Stimulated activated CD8-positive, alpha-beta memory T cell treated with anti-CD3 and anti-CD28 coated beads, Interleukin-15, amount 100 ng/mL, for 4 hours (primary cell): ENCODE results near the gene CDH12.
"Not testable (repeated sequence)": the region's sequence is repeated elsewhere in the genome, so short reads cannot be mapped to it uniquely, and the experiment has no call there.

Experiments
- DNase-seq, 2 donors: peaks; one replicate each; pipeline ENCODE4 v3.0.0-alpha.2; 2020; ENCODE audit warnings: low read depth in 2 of 2

CDH12 gene

GRCh38 chr5:22560147-22560546, 293.0 kb downstream of the CDH12 start:
- no peak for DNase-seq

- no peak for DNase-seq
These were observed 295.9 kb downstream of the CDH12 start for GRCh38 chr5:22557251-22557650.

GRCh38 chr5:22554475-22554874, 298.7 kb downstream of the CDH12 start:
- no peak for DNase-seq

DNA sequence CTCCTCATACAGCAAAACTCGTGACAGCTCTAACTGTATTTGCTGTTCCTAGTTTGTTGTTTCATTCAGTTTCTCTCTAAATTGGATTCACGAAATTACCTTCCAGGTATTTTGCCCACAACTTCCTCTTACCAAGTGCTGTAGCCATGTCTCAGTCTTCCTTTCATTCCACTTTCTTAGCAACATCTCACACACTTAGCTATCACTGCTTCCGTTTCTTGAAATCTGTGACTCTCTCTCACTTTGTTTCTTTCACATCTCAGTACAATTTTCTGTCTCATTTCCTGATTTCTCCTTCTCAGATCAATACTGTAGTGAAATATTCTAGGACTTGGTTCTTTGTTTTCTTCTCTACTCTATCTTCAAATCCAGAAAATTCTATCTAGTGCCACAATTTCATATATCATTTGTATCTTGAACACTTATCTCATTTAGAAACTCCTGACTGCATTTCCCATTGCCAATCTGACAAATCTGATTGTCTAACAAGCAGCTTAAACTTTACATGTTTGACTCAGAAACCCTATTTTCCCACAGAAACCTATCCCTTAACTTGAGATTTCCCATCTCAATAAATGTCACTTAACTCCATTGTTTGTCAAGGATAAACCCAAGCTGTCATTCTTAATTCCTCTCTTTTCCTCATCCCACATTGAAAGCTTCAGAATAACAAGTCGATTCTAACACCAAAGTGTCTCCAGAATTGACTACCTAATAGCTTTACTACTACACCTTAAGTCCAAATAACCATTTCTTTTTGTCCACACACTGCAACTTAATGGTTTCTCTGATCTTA, 303.1 kb downstream of the CDH12 start:
- DNase-seq: no peak

GRCh38 chr5:22542340-22542739, 310.8 kb downstream of the CDH12 start:
- DNase-seq: no peak

GRCh38 chr5:22541037-22541436, 312.1 kb downstream of the CDH12 start:
- DNase-seq: no peak

- no peak for DNase-seq
These were observed 313.4 kb downstream of the CDH12 start for GRCh38 chr5:22539762-22540161.

DNA sequence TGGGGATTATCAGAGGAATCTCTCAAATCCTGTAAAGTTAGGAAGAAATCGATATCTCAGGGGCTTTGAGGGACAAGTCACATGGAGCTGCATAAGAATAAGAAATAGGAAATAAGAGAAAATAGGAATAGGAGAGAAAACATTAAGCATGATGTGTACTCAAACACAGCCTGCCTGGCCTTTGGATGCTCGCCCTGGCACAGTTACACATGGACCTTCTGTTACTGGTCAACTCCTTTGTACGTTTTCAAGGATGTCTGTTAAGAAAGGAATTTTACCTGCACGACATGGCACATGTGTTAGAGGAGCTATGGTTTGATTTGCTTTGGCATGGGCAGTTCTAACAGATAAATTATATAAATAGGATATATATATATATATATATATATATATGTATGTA, 321.2 kb downstream of the CDH12 start:
- no peak for DNase-seq

DNA sequence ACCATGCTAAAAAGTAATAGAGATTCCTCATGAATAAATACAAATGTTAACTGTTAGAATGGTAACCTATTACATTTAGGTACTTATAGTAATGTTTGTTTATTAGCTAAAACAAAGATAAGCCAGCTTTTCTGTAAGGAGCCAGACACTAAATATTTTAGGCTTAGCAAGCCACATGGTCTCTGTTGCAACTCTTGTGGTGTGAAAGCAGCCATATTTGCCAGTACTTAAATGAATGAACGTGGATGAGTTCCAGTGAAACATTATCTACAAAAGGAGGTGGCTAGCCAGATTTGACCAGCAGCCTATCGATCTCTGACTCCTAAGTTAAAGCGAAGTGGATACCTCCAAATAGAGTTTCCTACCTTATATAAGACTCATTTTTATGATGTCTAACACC, 331.6 kb downstream of the CDH12 start:
- DNase-seq: no peak

- DNase-seq: not testable (repeated sequence)
These were observed 336.6 kb downstream of the CDH12 start for GRCh38 chr5:22516497-22516896.

- no peak for DNase-seq
These were observed 338.9 kb downstream of the CDH12 start for GRCh38 chr5:22514231-22514630.

- no peak for DNase-seq
These were observed 347.3 kb downstream of the CDH12 start for GRCh38 chr5:22505891-22506290.

DNA sequence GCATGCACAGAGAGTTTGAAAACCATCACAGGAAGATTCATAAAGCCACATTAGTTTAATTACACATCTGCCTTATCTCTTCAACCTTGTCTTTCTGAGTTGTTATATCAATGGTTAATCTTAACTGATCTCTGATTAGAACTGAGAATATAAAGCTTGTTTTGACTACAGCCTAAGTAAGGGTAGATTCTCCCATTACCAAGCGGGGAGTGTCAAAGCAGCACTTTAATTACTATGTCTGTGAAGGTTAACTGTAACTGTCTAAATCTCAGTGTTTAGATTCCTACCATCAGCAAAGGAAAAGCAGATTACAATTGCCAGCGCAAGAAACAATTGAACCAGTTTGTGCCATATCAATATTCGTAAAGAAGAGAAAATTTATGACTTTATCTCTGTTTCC, 348.7 kb downstream of the CDH12 start:
- DNase-seq: no peak

DNA sequence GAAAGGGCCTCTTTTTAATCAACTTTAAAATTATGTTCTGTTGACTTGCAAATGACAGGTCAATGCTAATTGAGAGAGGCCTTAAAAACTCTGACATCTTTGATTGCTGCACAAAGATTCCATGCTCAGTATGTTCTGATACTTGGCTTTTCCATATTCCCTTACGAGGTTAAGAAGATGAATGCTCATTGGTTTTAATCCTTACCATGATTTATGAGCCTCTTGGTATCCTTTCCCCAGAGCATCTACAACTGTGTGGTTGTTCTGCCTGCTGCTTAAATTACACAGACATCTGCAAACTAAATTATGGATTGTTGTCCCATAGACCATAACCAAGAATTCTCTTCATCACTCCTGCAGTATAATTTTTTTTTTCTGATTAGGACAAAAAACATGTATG, 352.6 kb downstream of the CDH12 start:
- no peak for DNase-seq

GRCh38 chr5:22496666-22497065, 356.5 kb downstream of the CDH12 start:
- DNase-seq: no peak

DNA sequence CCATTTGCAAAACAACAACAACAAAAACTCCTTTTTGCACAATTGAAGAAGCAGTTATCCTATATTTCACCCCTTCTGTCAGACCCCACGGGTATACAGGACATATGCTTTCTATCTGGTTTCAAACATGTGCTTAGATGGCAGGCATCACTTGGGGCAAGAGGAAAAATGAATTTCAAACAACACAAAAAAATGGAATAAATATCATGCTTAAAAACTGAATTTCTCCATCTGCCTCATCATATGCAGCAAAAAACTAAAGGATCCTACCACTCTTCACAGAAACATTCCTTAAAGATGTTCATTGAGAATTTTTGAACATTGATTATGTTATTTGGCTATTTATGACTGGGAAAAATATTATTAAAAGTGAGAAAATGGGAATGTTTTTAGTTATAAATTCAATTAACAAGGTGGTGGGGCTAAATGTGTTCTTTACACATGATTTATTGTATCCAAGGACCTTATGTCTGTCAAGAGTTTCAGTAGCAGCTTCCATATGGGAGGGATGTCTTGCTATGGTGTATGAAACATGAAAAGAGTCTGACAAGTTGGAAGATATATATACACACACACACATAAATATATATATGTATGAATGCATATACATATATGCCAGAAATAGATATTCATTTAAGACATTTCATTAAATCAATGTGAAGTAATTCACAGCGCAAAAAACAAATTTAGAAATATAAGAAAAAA, 358.0 kb downstream of the CDH12 start:
- no peak for DNase-seq

GRCh38 chr5:22488427-22488826, 364.7 kb downstream of the CDH12 start:
- DNase-seq: no peak

DNA sequence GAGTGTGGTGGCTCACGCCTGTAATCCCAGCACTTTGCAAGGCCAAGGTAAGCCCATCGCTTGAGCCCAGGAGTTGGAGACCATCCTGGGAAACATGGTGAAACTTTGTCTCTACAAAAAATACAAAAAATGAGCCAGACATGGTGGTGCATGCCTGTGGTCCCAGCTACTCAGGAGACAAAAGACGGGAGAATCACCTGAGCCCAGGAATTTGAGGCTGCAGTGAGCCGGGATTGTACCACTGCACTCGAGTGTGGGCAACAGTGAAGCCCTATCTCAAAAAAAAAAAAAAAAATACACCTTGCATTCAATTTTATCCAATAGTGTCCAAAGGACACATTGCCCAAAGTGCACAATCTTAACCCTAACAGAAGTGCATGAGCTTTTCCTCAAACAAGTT, 372.8 kb downstream of the CDH12 start:
- DNase-seq: no peak

- no peak for DNase-seq
These were observed 379.3 kb downstream of the CDH12 start for GRCh38 chr5:22473886-22474285.

- no peak for DNase-seq
These were observed 382.0 kb downstream of the CDH12 start for GRCh38 chr5:22471154-22471553.

- DNase-seq: no peak
These were observed 382.7 kb downstream of the CDH12 start for GRCh38 chr5:22470408-22470807.

DNA sequence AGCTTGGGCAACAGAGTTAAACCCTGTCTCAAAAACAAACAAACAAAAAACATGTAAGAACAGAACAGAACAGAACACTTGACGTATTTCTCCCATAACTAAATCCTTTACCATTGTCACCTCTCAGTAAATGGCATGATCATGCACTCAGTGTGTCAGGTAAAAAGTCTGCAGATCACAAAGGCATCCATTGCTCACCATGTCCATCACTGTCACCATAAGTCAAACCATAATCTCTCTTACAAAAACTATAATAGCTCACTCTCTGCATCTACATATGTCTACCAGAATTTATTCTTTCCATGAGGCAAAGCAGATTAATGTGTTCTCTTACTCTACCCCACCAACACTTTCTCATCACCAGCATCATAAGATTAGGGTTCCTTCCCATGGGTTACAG, 387.5 kb downstream of the CDH12 start:
- DNase-seq: no peak

DNA sequence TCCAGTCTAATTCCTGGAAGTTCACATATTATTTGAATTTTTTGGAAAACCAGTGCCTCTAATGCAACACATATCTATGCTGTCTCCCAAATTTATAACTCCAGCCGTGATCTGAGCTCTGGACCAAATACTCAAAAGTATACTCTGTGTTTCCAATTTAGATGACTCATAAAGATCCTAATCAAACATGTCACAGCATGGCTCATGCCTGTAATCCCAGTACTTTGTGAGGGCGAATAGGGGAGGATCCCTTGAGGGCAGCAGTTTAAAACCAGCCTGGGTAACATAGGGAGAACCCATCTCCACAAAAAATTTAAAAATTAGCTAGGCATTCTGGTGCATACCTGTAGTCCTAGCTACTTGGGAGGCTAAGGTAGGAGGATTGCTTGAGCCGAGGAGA, 388.0 kb downstream of the CDH12 start:
- DNase-seq: no peak
